ENCODE data around the gene KNDC1.

DNA sequence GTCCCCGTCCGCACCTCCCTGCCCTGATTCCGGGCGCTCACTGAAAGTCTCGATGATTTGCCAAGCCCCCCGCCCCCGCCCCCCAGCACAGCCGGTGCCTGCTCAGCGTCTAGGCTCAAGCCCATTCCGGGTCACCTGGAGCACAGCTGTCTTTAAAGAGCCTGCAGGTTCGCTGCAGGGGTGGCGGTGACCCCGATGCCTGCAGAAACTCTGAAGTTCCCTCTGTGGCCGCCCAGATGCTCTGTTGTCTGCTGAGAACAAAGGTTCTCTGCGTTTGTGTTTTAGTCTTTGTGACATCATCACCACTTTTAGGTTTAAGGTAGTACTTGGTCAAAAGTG is 78.4 kb downstream of the KNDC1 start:
- TF ChIP-seq, protein P1, sequence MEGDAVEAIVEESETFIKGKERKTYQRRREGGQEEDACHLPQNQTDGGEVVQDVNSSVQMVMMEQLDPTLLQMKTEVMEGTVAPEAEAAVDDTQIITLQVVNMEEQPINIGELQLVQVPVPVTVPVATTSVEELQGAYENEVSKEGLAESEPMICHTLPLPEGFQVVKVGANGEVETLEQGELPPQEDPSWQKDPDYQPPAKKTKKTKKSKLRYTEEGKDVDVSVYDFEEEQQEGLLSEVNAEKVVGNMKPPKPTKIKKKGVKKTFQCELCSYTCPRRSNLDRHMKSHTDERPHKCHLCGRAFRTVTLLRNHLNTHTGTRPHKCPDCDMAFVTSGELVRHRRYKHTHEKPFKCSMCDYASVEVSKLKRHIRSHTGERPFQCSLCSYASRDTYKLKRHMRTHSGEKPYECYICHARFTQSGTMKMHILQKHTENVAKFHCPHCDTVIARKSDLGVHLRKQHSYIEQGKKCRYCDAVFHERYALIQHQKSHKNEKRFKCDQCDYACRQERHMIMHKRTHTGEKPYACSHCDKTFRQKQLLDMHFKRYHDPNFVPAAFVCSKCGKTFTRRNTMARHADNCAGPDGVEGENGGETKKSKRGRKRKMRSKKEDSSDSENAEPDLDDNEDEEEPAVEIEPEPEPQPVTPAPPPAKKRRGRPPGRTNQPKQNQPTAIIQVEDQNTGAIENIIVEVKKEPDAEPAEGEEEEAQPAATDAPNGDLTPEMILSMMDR (IDR thresholded peaks at IDR 0.05) = no peak
- TF ChIP-seq POLR2A (IDR thresholded peaks at IDR 0.05) = no peak
